Measurements from ENCODE around the gene TBC1D17. TPM values are rescaled to one million over a fixed set of nuclear protein-coding genes. Genes with fewer than 3 reads are reported as not detected.

Gene TBC1D17
- total RNA-seq, 4 donors from 2014 or later = 25.1 to 41.9 (median 37.3) TPM

DNA sequence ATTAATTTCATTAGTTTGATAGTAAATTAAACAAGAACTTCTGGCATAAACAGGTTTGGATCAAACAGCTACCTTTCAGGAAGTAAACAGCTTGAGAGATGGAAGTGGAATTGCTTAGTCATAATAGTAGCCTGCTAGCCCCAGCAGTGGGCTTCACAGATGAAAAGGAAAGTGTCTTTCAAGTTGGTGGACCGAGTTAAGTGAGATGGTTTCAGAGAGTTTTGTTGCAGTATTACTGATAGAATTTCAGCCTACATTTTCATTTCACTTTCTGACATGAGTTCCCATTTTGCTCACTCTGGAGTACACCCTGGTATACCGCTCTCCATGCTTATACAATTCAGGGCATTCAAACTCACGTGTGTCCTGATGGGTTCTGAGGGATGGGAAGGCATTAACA lies 28.6 kb upstream of the TBC1D17 start:
- TF ChIP-seq EP300 (IDR thresholded peaks at IDR 0.05) = no peak
- no peak for TF ChIP-seq CTCF (IDR thresholded peaks at IDR 0.05)
- no peak for ATAC-seq
- Histone ChIP-seq H3K9me3 (no peaks in the 10 kb centered on the region), H3K36me3 (no peaks in the 10 kb centered on the region), H3K4me1 (peaks cover 0 to 30% (median 15%) of the 10 kb centered on the region in 3 donors), H3K27ac (no peak overlapping the region), H3K4me3 (no peak overlapping the region), H3K27me3 (no peaks in the 10 kb centered on the region)
- 97 to 100% methylated on average over 1 to 3 of the region's 3 CpGs for WGBS, 2 donors (ENCODE audit: low coverage in 1 of 2)

DNA sequence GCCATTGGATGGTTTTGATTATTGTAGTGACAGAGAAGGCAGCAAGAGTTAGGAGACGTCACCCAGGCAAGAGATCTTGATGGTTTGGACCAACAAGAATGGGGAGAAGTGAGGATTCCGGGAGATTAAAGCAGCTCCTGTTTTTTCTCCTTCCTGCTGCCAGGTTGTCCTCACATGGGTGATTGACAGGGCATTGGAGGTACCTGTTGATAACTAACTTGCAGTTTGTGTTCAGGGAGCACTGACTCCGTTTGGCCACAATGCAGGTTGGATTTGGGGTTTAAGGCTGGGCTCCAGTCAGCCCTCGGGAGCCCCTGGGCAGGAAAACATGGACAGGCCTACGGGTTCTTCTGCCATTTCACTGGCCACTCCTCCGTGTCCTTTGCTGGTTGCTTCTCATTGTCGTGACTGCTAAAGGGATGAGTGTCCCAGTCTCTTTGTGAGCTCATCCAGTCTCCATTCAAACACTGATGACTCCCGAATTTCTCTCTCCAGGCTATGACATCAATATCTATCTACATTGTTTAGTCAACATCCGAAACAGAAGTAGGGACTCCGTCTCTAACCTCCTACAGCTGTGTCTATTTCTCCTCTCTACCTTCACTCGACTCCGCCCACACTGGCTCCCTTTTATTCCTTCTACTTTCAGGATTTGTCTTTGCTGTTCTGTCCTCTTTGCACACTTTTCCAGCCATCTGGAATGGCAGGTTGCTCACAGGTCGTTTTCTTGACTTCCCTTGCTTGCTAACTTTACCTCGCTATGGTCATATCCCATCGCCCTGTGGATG lies 27.9 kb upstream of the TBC1D17 start:
- peaks cover 0 to 4% of the 10 kb centered on the region in 2 donors for H3K36me3 ChIP-seq
- H3K27ac ChIP-seq = peak overlapping the region; percentile 97 to 100 (median 98)
- no peaks in the 10 kb centered on the region for H3K27me3 ChIP-seq
- peaks cover 0 to 37% (median 15%) of the 10 kb centered on the region in 3 donors for H3K4me1 ChIP-seq
- H3K9me3 ChIP-seq = no peaks in the 10 kb centered on the region
- WGBS, 2 donors (ENCODE audit: low coverage in 1 of 2) = 85 to 86% methylated on average over 8 to 12 of the region's 15 CpGs
- TF ChIP-seq POLR2AphosphoS5 (IDR thresholded peaks at IDR 0.05) = no peak
- no peak for TF ChIP-seq EP300 (IDR thresholded peaks at IDR 0.05)
- TF ChIP-seq CTCF (IDR thresholded peaks at IDR 0.05) = no peak
- TF ChIP-seq POLR2A (IDR thresholded peaks at IDR 0.05) = no peak
- H3K4me3 ChIP-seq = peak overlapping the region in 1 of 2 donors; percentile 98
- ATAC-seq = no peak

GRCh38 chr19:49850221-49850486 lies 27.3 kb upstream of the TBC1D17 start:
- ATAC-seq = no peak
- 13 to 50% methylated on average over 3 to 10 of the region's 12 CpGs for WGBS, 2 donors (ENCODE audit: low coverage in 1 of 2)
- Histone ChIP-seq H3K27me3 (no peaks in the 10 kb centered on the region), H3K27ac (peak overlapping the region; percentile 97 to 100 (median 98)), H3K4me3 (peak overlapping the region; percentile 80 to 98), H3K4me1 (peaks cover 0 to 42% (median 15%) of the 10 kb centered on the region in 3 donors), H3K36me3 (peaks cover 0 to 10% of the 10 kb centered on the region in 2 donors), H3K9me3 (no peaks in the 10 kb centered on the region)
- no peak for TF ChIP-seq EP300 (IDR thresholded peaks at IDR 0.05)
- no peak for TF ChIP-seq CTCF (IDR thresholded peaks at IDR 0.05)
- TF ChIP-seq POLR2AphosphoS5 (IDR thresholded peaks at IDR 0.05) = no peak
- TF ChIP-seq POLR2A (IDR thresholded peaks at IDR 0.05) = no peak

GRCh38 chr19:49850487-49851342 lies 26.8 kb upstream of the TBC1D17 start, which contains the start of gene PTOV1:
TSS of gene PTOV1 (plus strand) at chr19:49851159.
- H3K4me1 ChIP-seq = peaks cover 0 to 43% (median 15%) of the 10 kb centered on the region in 3 donors
- no peaks in the 10 kb centered on the region for H3K27me3 ChIP-seq
- H3K9me3 ChIP-seq = no peaks in the 10 kb centered on the region
- peaks cover 0 to 15% of the 10 kb centered on the region in 2 donors for H3K36me3 ChIP-seq
- peak within 1 kb of the TSS; percentile 97 to 100 (median 98) for H3K27ac ChIP-seq
- WGBS, 2 donors (ENCODE audit: low coverage in 1 of 2) = 0 to 1% methylated on average over 2 to 17 of the region's 98 CpGs
- peak within 1 kb of the TSS; percentile 80 to 98 for H3K4me3 ChIP-seq
- peak; percentile 72 for TF ChIP-seq POLR2AphosphoS5 (IDR thresholded peaks at IDR 0.05)
- peak; percentile 71 to 78 for TF ChIP-seq POLR2A (IDR thresholded peaks at IDR 0.05)
- TF ChIP-seq CTCF (IDR thresholded peaks at IDR 0.05) = peak in 1 of 4 experiments; percentile 23
- TF ChIP-seq EP300 (IDR thresholded peaks at IDR 0.05) = no peak
- peak; percentile 94 for ATAC-seq
